HG02678 (cell line): ENCODE results near the gene XYLT2.

Experiments
- ATAC-seq: cut with Tn5 transposase; IDR thresholded peaks from one replicate; pipeline ENCODE4 v1.9.1; 2021; ENCODE audit warnings: mild to moderate bottlenecking, moderate library complexity; ENCODE audit not compliant: unreplicated experiment

XYLT2 gene

DNA sequence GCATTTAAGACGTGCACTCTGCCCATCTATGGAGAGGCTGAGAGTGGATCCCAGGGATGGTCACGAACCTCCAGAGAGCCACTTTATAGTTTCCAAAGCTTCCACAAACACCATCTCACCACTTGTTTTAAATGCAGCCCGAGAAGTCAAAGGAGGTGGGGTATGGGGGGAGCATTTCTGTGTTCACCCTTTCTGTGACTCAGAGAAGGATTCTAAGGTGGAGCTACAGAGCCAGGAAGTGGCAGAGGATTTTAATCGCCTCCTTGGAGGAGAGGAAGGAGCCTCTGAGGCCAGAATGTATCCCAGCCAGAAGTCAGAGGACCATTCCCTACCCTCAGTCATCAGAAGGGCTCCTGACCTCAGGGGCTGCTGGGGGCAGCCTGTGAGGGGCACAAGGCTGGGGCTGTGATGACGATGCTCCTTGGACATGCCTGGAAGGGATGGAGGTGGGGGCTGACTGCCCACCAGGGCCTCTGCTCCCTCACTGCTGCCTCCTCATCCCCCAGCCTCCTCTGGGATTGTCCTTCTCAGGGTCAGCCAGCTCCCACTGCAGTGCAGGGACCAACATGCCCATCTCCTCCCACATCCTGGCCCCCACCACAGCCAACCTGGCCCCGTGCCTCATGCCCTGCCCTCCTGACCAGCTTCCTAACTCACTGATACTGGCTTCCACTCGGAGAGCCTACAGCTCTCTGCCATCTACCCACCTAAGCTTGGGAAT is 2.8 kb downstream of the XYLT2 start:
- no peak for ATAC-seq

DNA sequence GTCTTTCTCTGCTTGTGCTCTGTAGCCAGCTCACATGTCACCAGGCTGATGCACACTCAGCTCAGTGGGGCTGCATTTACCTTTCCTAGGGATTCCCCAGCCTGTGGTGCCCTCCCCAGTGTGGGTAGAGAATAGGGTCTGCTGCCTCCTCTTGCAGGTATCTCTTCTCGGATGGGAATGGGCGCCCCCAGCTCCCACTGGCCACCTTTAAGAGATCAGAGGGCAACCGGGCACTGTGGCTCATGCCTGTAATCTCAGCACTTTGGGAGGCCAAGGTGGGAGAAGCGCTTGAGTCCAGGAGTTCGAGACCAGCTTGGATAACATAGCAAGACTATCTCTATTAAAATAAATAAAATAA is 3.3 kb downstream of the XYLT2 start:
- no peak for ATAC-seq

DNA sequence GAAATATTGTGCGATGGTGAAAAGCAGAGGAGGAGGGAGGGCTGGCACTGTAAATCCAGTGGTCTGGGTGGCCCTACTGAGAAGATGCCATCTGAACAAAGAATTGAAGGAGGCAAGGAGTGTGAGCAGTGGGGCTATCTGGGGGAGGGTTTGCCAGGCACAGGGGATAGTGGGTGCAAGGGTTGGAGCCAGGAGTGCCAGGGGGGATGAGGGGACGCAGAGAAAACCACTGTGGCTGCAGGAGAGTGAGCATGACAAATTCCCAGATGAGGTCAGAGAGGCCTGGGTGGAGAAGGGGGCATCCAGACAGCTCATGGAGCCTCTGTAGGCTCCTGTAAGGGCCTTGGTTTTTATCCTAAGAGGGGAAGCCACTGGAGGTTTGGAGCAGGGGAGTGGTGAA is 4.8 kb downstream of the XYLT2 start:
- no peak for ATAC-seq

DNA sequence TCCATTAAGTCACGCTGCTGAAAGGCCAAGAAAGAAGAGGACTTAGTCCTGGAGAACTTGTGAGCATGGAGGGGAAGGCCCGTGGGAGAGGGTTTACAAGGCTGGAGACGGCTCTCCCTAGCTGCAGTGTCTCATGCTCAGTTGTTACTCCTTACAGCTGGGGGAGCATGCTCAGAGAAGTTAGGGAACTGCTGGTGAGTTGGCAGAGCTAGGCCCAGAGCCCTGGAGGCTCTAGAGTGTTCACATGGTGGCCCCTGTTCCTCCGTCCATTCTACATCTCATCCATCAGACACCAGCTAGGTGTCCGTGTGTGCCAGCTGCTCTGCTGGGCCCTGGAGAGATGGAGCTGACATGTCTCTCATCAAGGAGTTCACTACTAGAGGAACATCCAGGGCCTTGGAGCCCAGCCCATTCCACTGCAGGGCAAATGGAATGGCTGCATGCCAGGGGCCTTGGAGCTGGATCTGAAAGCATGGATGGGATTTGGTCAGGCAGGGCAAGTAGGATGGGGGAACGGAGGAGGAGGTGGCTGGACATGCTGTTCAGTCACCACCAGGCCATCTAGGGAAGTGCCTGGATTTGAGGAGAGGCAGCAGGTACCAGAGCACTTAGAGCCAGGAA is 6.3 kb downstream of the XYLT2 start:
- no peak for ATAC-seq

- ATAC-seq = no peak
Measured at GRCh38 chr17:50352693-50353599, 7.0 kb downstream of the XYLT2 start.

DNA sequence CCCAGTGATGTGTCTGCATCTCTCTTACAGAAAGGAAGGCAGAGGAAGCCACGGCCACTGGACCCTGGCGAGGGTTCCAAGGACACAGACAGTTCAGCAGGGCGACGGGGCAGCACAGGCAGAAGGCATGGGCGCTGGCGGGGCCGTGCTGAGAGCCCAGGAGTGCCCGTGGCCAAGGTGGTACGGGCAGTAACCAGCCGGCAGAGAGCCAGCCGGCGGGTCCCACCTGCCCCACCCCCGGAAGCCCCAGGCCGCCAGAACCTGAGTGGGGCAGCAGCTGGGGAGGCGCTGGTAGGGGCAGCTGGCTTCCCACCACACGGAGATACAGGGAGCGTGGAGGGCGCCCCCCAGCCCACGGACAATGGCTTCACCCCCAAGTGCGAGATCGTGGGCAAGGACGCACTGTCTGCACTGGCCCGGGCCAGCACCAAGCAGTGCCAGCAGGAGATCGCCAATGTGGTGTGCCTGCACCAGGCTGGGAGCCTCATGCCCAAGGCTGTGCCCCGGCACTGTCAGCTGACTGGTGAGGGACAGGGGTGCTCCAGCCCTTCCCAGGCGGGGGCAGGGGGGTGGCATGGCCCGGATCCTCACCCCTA is 7.8 kb downstream of the XYLT2 start:
- ATAC-seq = no peak

DNA sequence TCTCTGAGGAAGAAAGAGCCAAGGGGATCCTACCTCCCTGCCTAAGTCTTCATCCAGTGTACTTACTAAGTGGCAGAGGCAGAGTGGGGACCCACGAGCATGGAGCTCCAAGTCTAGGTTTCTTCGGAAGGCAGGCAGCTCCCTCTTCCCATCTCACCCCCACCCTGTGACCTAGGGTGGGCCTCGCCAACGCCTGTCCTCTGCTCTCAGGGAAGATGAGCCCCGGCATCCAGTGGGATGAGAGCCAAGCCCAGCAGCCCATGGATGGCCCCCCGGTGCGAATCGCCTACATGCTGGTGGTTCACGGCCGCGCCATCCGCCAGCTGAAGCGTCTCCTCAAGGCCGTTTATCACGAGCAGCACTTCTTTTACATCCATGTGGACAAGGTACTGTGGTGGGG is 8.3 kb downstream of the XYLT2 start:
- ATAC-seq = no peak

DNA sequence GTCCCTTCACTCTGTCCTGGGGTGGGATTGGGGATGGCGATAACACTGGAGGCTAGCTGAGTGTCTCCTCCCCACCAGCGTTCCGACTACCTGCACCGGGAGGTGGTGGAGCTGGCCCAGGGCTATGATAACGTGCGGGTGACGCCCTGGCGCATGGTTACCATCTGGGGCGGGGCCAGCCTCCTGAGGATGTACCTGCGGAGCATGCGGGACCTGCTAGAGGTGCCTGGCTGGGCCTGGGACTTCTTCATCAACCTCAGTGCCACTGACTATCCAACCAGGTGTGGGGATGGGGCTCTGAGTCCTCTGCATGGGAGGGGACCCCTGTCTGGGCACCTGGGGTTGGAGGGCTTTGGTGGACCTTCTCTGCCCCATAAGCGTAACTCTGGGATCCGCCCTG is 8.8 kb downstream of the XYLT2 start:
- no peak for ATAC-seq

- no peak for ATAC-seq
Measured at GRCh38 chr17:50355336-50355700, 9.4 kb downstream of the XYLT2 start.

- no peak for ATAC-seq
Measured at GRCh38 chr17:50355701-50356341, 9.9 kb downstream of the XYLT2 start.

GRCh38 chr17:50356418-50356817 is 10.5 kb downstream of the XYLT2 start:
- no peak for ATAC-seq

- ATAC-seq = no peak
Measured at GRCh38 chr17:50356892-50357510, 11.1 kb downstream of the XYLT2 start.

DNA sequence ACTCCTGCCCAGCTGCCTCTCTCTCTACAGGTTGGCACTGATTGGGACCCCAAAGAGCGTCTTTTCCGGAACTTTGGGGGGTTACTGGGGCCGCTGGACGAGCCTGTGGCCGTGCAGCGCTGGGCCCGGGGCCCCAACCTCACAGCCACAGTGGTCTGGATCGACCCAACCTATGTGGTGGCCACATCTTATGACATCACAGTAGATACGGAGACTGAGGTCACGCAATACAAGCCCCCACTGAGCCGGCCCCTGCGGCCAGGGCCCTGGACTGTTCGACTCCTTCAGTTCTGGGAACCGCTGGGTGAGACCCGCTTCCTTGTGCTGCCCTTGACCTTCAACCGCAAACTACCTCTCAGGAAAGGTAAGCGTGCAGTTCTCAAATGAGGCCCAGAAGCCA is 12.3 kb downstream of the XYLT2 start:
- ATAC-seq = no peak

DNA sequence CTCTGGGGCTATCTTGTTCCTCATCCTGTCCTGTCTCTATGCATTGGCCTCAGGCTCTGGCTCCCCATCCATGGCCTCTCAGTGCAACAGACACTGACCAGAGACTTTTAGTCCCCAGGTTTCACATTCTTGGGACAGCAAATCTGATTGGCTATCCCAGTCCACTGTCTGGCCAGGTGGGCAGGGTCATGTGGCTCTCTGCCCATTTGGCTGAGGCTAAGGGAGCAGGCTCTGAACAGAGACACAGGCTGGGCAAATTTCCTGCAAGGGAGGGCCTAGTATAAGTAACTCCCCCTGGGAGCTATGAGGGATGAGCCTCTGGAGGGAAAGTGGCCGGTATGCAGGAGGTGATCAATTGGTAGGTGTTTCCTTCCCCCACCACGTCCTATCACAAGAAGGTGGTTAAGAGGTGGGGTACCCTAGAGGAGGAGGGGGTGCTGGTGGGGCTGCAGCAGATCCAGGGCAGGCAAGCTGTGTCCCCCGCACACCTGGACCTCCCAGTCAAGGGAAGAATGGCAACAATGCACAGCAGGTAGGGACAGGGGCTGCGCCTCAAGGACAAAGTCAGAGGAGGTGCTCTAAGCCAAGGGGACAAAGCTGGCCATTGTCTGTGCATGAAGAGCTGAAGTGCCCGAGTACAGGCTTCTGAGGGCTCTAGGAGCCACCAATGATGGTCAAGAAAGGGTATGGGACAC is 13.2 kb downstream of the XYLT2 start:
- no peak for ATAC-seq

GRCh38 chr17:50359998-50360461 is 14.1 kb downstream of the XYLT2 start:
- ATAC-seq = no peak

DNA sequence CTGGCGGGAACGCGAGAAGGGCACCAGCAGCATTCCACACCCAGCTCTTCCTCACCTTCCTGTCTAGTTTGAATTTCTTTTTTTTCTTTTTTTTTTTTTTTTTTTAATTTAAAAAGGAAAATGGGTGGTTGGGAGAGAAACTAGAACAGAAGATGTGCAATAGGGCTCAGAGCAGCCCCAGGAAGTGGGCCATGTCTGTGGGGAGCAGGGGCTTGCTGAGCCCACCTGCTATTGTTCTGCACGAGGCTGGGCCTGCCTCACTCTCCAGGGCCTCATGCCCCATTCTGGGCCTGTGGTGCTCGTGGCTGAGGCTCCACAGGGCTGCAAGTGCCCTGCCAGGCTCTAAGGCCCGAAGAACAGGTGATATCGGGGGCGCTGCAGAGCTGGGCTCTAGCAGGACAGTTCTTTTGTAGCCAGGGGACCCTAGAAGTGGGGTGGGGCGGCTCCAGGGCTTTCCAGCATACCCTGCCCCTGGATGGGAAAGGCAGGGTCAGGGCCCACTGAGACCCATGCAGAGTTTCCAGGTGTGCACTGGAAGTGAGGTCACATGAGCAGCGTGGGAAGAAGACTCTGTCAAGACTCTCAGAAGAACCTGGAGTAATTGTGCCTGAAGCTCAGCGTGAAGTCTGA is 14.7 kb downstream of the XYLT2 start:
- no peak for ATAC-seq

DNA sequence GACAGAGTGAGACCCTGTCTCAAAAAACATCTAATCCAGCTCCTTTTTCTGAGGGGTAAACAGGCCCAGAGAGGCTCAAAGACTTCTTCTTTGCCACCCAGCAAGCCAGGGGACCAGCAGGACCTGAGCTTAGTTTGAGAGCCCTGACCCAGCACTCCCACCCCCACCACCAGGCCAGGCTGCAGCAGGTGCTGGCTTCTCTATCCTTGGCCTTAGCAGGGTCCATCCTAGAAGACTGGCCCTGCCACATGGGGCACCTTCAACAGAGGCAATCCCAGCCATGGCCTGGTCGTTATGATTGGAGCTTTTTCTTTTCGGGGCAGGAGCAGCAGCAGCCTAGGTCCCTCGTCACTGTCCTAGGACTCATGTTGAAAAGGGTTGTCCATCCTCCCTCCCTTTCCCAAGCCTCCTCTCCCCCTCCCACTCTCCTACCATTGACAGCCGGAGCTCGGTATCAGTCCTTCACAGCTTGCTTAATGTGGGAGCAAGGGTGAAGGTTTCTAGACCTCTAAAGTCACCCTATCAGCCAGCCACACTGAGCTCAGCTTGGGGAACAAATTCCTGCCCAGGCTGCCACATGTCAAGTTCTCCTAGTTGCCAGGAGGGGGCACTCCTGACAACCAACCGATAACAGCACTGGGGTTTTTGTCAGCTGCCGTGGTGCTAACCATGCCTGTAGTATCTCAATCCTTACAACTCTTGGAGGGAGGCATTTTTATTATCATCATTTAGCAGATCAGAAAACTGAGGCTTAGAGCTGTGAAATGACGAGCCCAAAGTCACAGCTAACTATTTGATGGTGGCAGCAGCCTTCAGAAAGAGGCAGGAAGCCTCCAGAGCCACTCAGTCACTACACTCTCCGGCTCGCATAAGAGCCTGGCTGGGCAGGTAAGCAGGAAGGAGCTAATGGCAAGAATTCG is 15.9 kb downstream of the XYLT2 start:
- no peak for ATAC-seq

GRCh38 chr17:50362661-50363060 is 16.7 kb downstream of the XYLT2 start:
- no peak for ATAC-seq
